ENCODE results near the gene ELF3.
"Not testable (repeated sequence)": the region's sequence is repeated elsewhere in the genome, so short reads cannot be mapped to it uniquely, and the experiment has no call there.

ELF3 gene

DNA sequence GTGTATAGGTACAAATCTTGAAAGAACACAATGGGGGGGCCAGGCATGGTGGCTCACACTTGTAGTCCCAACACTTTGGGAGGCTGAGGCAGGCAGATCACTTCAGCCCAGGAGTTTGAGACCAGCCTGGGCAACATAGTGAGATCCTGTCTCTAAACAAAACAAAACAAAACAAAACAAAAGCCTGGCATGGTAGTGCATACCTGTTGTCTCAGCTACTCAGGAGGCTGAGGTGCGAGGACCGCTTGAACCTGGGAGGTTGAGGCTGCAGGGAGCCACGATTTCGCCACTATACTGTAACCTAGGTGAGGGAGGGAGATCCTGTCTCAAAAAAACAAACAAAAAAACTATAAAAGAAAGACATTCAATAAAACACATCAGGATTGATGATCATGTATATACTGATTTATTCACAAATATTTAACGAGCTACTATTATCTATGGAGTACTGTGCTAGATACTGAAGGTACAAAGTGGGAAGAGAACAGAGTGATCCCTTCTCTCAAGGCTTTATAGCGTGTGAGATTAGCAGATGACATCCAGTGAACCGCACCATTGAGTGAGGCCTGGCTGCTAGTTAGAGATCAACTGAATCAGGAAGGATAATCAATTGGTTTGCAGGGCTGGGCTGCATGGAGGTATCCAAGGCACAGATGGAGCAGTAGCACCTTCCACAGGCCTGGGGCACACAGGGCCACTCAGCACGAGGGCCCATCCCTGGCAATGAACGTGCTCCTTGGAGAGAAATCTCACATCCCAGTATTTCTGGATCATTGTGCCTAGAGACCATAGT lies 26.4 kb downstream of the ELF3 start:
- no peak for DNase-seq

DNA sequence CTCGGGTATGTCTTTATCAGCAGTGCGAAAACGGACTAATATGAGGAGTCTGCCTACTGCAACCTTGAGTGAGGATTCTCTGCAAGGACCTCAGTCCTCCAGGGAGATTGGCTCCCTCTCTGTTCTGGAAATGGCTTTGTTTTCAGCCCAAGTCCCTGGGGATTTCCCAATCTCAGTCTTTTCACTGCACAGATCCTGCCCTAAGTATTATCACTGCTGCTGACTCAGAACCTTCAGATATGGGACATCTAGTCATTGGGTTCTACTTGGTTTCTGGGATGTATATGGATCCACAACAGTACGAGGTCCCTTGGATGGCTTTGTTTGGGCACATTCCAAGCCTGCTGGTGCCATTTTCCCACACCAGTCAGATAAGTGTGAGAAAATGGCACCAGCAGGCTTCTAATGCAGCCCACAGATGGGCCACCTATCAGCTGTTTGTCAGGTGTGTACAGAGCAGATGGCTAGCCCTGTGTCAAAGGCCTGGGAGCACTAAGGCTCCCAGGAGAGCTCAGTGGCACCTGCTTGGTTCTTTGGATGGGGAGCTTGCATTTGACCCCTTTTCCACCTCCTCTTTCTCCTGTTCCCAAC lies 27.4 kb downstream of the ELF3 start:
- no peak for DNase-seq

DNA sequence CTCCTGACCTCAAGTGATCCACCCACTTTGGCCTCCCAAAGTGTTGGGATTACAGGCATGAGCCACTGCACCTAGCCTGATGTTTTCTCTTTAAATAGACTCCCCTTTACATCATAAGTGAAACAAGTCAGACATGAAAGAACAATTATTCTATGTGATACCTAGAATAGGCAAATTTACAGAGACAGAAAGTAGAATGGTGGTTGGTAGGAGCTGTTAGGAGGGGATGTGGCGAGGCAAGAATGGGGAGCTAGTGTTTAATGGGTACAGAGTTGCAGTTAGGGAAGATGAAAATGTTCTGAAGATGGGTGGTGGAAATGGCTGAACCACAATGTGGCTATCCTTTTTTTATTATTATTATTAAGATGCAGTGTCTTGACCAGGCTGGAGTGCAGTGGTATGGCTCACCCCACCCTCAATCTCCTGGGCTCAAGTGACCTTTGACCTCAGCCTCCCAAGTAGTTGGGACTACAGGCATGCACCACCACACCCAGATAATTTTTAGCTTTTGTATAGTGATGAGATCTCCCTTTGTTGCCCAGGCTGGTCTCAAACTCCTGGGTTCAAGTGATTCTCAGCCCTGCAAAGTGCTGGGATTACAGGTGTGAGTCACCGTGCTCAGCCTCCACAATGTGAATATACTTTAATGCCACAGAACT lies 28.4 kb downstream of the ELF3 start:
- DNase-seq: no peak

DNA sequence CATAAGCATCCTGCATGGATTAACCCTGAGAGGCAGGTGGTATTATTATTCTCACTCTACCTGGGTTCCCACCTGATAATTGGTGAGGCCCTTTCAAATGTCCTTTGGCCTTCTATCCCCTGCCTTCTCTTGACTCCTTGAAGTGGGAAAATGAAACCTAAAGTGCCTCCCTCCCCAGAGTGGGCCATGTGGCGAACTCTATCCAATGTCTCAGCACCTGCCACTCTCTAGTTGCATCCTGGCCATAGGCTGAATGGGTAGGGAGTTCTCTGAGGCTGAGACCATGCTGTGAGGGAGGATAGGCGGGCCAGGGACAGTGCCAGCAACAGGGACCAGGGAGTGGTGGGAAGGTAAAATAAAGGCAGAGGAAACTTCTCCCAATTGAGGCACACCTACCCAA lies 35.3 kb downstream of the ELF3 start:
- no peak for DNase-seq

DNA sequence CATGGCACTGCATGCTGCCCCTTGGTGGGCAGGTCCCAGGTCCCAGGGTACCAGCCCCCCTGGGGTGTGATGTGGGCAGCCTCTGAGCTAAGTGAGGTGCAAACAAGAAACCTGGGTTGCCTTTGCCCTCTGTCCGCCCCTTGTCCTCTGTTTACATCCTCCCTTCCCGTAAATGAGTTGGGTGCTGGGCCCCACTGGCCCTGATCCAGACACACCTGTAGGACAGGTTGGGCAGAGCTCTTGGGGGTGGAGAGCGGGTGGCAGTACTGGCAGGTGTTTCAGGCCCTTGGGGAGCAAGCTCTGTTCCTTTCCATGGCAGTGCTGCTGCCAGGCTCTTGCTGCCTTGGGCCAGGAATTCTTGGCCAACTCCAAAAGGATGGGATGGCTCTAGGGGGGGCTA lies 35.8 kb downstream of the ELF3 start:
- no peak for DNase-seq

DNA sequence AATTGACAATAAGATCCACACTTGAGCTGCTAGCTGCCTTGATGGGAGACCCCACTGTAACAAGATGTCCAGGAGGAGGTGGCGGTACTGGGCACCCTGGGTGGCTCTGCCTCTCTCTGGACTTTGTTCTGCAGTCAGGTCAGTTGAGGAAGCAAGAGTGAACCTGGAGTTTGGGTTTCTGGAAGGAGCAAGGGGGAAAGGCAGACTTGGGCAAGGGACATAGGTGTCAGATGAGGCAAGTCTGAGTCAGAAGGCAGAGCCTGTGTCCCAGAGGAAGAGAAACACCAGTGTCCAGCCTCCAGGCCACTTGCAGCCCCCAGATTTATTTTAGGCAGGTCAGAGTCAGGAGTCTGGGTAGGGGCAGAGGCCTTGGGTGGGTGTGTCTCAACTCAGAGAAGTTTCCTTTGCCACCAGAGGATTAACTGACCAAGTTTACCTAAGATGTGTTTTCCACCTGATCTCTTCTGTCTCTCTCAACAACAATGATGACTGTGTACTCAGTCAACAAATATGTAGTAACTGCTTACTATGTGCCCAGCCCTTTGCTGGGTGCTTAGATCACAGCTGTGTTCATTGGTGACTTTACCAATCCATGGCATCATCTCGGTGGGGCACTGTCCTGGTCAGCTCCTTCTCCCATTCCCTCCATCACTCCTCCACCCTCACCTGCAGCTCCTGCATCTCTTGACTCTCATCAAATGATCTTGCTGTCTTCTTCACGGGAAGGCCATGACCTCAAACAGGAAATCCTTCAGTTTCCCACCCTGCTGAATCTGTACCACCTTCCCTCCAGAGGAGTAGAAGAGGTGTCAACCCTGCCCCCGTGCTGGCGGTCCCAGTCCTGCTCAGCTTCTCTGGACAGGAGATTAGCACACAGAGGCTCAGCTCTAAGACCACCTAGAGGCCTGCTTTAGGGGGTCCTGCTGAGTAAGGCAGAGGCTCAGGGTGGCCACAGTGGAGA lies 36.6 kb downstream of the ELF3 start:
- no peak for DNase-seq

DNA sequence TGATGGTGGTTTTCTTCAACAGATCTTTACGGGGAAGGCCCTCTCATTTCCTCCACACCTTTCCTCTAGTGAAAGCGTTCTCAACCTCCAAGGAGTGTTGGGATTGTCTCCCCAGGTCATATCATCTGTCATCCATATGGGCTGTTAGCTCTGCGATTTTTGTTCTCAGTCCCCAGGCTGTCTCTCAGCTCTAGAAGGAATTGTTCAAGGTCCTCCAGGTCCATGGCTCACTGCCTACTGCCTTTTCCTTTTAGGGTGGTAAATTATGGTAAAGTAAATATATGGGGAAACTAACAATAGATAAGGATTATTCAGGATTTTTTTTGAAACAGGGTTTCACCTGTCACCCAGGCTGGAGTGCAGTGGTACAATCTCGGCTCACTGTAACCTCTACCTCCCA lies 37.6 kb downstream of the ELF3 start:
- no peak for DNase-seq

DNA sequence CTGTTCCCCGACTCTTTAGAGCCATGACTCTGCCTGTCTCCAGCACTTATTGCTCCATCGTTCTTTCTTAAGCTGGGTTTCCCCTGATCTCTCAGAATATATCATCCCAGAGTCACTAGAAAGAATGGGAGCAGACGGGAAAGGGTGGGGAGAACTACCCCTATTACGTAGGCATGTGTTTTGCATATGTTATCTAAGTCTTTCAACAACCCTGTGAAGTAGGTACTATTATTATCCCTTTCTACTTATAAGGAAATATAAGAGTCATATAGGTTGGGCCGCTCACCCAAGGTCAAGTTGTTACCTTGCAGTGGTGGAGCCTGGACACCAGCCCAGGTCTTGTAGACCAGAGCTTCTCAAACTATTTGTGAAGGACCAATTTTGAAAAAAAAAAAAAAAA lies 38.7 kb downstream of the ELF3 start:
- DNase-seq: no peak

DNA sequence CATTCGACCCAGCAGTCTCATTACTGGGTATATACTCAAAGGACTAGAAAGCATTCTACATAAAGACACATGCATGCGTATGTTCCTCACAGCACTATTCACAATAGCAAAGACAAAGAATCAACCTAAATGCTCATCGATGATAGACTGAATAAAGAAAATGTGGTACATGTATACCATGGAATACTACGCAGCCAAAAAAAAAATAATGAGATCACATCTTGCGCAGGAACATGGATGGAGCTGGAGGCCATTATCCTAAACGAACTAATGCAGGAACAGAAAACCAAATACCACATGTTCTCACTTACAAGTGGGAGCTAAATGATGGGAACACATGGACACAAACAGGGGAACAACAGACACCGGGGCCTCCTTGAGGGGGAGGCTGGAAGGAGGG lies 43.7 kb downstream of the ELF3 start:
- no peak for DNase-seq

DNA sequence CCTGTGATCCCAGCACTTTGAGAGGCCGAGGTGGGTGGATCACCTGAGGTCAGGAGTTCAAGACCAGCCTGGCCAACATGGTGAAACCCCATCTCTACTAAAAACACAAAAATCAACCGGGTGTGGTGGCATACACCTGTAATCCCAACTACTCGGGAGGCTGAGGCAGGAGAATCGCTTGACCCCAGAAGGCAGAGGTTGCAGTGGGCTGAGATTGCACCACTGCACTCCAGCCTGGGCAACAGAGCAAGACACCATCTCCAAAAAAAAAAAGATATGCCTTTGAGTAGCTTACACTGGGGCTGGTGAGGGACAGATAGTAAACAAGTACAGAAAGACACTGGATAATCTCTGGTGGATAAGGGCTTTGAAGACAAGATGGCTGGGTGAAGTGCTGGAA lies 44.3 kb downstream of the ELF3 start:
- not testable (repeated sequence) for DNase-seq

DNA sequence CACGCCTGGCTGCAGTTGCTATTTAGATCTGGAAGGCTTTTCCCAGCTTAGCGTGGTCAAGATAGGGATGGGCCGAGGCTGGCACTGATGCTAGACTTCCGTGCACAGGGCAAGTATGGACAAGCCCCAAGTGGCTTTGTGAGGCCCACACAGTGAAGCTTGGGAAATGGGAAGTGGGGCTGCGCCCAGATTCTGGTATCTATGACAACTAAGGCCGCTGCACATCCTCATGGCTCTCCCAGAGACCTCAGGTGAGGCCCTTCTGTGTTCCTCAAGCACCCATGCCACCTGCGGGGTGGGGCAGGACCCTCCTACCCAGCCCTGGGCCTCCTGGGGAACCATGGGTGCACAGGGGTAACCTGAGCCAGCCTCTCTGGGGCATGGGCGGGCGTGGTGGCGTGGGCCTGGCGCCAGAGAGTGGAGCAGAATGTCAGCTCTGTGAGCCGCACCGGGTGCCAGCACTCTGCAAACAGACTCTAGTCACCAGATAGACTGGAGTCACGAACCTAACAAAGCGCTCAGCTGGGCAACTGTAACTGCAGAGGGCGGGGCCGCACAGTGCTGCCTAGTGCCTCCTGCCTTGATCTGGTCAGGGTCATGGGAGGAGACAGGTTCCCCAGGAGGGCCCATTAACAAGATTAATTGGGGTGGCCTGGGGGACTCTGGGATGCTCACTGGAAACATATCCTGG lies 46.4 kb downstream of the ELF3 start:
- DNase-seq: no peak

DNA sequence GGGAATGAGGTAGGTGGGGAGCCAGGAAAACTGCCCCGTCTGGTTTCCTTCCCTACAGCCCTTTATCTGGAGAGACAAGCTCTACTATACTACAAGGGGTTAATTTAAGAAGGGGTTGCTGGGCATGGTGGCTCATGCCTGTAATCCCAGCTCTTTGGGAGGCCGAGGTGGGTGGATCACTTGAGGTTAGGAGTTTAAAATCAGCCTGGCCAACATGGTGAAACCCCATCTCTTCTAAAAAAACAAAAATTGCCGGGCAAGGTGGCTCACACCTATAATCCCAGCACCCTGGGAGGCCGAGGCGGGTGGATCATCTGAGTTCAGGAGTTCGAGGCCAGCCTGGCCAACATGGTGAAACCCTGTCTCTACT lies 46.9 kb downstream of the ELF3 start:
- not testable (repeated sequence) for DNase-seq

DNA sequence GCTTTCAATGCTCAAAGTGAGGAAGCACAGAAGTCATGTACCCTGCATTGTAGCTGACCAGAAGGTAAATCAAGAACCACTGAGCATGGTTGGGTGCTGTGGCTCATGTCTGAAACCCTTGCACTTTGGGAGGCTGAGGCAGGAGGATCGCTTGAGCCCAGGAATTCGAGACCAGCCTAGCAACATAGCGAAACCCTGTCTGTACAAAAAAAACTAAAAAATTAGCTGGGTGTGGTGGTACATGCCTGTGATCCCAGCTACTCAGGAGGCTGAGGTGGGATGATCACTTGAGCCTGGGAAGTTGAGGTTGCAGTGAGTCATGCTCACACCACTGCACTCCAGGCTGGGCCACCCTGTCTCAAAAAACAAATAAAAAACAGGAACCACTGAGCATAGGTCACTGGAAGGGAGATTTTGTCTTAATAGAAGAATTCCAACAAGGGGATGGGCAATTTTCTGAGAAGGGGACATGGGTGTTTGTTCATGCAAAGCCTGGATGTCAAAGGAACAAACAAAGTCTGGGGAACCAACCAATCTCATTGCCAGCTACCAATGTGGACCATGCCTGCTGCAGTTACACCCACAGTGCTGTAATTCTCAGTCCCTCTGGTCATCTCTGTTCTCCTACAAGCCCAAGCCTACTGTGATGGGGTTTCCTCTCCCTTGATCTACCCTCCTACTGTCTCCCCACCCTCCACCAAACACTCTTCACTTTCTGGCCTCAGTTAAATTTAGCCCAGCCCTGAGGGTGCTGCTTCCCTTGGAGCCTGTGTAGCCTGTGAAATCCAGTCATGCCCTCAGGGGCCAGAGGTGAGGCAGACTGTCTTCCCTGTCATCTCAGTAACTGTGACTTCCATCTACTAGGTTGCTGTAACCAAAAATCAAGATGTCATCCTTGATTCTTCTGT lies 47.9 kb downstream of the ELF3 start:
- no peak for DNase-seq

DNA sequence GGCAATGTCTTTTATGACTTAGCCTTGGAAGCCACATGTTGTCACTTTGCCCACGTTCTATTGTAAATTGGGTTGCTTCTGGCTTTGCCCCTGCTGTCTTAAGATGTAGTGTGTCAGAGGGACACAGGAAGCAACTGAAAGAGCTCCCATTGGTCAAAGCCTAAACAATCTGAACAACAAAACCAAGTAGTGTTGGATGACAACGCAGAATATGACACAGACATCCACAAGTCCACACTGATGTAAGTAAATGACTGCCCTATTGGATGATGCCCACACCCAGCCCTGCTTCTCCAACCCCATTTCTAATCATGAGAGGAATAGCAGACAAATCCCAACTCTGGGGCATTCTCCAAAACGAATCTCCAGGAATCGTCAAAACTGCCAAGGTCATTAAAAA lies 50.7 kb downstream of the ELF3 start:
- DNase-seq: no peak

DNA sequence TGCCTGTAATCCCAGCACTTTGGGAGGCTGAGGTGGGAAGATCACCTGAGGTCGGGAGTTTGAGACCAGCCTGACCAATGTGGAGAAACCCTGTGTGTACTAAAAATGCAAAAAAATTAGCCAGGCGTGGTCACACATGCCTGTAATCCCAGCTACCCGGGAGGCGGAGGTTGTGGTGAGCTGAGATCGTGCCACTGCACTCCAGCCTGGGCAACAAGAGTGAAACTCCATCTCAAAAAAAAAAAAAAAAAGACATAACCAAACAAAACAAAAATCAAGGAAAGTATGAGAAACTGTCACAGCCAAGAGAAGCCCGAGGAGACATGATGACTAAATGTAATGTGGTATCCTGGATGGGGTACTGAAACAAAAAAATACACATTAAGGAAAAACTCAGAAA lies 51.4 kb downstream of the ELF3 start:
- not testable (repeated sequence) for DNase-seq

DNA sequence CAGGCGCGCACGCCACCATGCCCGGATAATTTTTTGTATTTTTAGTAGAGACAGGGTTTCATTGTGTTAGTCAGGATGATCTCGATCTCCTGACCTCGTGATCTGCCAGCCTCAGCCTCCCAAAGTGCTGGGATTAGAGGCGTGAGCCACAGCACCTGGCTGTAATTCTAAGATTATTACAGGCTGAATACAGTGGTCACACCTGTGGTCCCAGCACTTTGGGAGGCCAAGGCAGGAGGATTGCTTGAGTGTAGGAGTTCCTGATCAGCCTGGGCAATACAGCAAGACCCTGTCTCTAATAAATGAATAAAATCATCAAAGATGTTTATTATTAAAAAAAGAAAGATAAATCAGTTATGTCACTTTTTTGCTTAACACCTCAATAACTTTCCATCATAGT lies 52.2 kb downstream of the ELF3 start:
- DNase-seq: not testable (repeated sequence)

DNA sequence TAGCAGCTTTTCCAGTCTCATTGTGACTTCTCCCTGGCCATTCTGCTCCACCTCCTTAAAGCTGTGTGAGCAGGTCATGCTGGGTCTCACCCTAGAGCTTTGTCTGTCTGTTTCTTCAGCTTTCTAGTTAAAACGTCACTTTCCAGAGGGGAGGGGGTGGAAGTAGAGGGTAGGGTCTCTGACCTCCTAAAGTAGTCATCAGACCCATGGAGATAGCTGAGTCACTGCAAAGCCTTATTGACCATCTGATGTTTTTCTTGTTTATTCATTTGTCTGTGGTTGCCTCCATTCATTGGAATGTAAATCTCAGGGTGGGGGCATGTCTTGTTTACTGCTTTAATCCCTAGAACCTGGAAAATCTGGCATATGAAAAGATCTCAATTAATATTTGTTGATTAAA lies 52.7 kb downstream of the ELF3 start:
- no peak for DNase-seq

DNA sequence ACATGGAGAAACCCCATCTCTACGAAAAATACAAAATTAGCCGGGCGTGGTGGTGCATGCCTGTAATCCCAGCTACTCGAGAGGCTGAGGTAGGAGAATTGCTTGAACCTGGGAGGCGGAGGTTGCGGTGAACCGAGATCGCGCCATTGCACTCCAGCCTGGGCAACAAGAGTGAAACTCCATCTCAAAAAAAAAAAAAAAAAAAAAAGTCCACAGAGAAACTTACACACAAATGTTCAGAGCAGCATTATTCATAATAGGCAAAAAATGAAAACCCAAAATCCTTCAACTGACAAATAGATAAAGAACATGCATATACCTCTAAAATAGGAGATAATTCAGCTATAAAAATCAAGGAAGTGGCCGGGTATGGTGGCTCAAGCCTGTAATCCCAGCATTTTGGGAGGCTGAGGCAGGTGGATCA lies 54.5 kb downstream of the ELF3 start:
- not testable (repeated sequence) for DNase-seq
